GM19438 (cell line): ENCODE measurements around the gene SCN7A.
"Not testable (repeated sequence)": the region's sequence is repeated elsewhere in the genome, so short reads cannot be mapped to it uniquely, and the experiment has no call there.

Experiments used
- ATAC-seq: cut with Tn5 transposase; IDR thresholded peaks from one replicate; pipeline ENCODE4 v1.9.1; 2021; ENCODE audit warnings: low read depth; ENCODE audit not compliant: unreplicated experiment

The SCN7A gene

GRCh38 chr2:166455823-166456222, 38.2 kb downstream of the SCN7A start:
- not testable (repeated sequence) for ATAC-seq

DNA sequence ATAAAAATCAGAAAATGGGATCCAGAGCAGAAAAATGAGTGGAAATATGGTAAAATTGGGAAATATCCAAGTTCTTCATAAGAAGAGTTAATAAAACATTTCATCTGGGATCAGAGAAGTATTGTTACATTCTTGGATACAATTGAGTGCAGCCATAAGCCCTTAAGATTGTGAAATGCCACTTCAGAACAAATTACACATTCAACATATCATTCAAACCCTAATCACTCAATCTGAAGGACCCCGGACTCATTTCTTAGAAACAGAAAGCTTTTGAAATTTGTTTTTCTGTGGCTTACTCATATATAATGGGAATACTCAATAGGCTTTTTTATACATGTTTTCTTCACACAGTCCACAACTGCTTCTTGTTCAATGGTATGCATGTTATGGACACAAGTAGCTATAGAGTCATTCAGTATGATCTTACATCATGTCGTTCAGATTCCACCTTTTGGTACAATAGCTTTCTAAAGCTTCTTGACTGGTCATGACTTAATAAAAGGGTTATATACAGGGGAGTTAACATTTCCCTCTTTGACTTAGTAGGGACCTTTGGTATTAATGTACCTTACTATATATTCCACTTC, 39.9 kb downstream of the SCN7A start:
- ATAC-seq, result no peak

DNA sequence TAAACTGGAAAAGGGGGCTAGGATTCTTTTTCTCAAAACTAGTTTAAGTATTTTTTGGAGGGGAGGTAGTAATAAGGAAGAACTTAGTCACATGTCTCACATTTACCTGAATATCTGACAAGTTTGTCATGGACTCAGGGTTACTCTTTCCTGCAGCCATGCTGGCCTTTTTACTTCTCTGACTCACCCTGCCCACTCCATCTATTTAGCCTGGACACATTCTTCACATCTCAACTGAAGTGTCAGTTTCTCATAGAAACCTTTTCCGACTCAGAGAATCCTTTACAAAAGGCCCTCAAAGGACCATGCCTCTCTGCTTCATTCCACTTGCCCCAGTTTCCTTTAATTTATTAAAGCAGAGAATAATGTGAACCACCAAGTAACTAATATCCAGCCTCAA, 42.6 kb downstream of the SCN7A start:
- no peak for ATAC-seq

GRCh38 chr2:166449439-166449838, 44.6 kb downstream of the SCN7A start:
- ATAC-seq, result peak; percentile 72

- no peak for ATAC-seq
These were observed 45.9 kb downstream of the SCN7A start for GRCh38 chr2:166448106-166448505.

GRCh38 chr2:166444306-166444705, 49.7 kb downstream of the SCN7A start:
- no peak for ATAC-seq

DNA sequence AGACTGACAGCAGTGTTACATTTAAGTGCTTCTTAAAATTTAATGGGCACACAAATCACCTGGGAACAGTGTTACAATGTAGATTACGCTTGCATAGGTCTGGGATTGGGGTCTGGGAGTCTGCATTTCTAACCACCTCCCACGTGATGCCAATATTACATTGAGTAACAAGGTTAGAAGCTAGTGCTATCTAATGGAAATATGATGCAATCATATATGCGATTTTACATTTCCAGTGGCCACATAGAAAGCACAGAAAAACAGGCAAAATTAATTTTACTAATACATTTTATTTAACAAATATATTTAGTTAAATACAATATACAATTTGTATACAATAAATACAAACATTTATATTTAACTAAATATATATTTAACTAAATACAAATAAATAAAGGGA, 53.7 kb downstream of the SCN7A start:
- ATAC-seq, result no peak

GRCh38 chr2:166439078-166439477, 55.0 kb downstream of the SCN7A start:
- ATAC-seq, result no peak

DNA sequence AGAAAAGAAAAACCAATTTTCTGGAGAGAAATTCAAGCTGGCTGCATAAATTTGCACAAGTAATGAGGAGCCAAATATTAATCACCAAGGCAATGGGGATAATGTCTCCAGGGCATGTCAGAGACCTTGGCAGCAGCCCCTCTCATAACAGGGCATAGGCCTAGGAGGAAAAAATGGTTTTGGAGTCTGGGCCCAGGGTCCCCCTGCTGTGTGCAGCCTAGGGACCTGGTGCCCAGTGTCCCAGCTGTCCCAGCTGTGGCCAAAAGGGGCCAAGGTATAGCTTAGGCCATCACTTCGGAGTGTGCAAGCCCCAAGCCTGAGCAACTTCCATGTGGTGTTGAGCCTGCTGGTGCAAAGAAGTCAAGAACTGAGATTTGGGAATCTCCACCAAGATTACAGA, 57.1 kb downstream of the SCN7A start:
- ATAC-seq, result no peak

GRCh38 chr2:166436189-166436588, 57.9 kb downstream of the SCN7A start:
- no peak for ATAC-seq

DNA sequence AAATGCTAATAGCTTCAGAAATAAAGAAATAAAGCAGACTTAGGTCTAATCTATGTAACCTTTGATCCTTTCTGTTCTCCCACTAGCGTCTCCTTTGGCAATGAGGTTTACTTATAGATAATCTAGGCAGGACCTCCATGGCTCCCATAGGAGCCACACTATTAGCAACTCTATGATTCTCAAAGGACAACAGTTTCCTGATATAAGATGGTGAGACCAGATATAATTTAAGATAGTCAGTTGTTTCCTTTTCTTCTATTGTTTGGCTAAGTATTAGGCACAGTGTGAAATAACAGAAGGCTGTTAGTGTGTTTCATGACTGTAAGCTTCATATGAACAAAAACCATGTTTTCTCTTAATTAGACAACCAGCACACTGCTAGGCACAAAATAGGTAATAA, 59.6 kb downstream of the SCN7A start:
- no peak for ATAC-seq

DNA sequence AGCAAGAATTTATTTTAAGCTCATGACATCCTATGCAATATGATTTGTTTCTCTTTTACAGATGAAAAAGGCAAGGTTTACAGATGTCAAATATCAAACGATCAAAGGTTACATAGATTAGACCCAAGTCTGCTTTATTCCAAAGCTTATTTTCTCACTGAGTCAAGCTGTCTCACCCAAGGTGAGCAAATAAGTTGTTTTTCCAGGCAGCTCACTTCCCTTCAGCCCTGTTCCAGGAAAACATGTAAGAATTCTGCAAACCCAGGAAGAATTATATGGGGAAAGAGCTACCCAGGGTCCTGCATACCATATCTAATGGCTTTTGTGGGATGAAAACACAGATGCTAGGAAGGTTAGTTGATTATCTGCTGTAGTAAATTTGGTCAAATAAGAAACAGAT, 60.6 kb downstream of the SCN7A start:
- no peak for ATAC-seq

GRCh38 chr2:166432331-166432730, 61.7 kb downstream of the SCN7A start:
- ATAC-seq, result no peak

- ATAC-seq, result no peak
These were observed 69.2 kb downstream of the SCN7A start for GRCh38 chr2:166424841-166425240.

- ATAC-seq, result no peak
These were observed 74.5 kb downstream of the SCN7A start for GRCh38 chr2:166419616-166419934.

- no peak for ATAC-seq
These were observed 75.0 kb downstream of the SCN7A start for GRCh38 chr2:166418853-166419615.

DNA sequence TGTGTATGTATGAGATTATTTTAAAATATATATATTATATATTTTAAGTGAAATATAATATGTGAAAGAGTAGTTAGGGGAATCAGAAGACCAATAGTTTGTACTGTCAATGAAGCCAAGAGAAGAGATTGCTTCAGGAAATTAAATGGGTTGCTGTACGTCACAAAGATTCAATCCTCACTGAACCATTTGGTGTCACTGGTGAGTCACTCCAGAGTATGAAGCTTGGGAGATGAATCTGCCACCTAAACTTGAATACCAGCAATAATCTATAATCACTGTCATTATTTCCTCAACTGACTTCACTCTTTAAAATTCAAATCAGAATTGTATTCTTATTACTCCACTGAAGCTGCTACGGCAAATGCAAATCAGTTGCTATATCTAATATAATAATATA, 76.4 kb downstream of the SCN7A start:
- no peak for ATAC-seq

GRCh38 chr2:166413255-166413654, 80.8 kb downstream of the SCN7A start:
- ATAC-seq, result no peak

GRCh38 chr2:166411473-166412230, 82.4 kb downstream of the SCN7A start:
- no peak for ATAC-seq

DNA sequence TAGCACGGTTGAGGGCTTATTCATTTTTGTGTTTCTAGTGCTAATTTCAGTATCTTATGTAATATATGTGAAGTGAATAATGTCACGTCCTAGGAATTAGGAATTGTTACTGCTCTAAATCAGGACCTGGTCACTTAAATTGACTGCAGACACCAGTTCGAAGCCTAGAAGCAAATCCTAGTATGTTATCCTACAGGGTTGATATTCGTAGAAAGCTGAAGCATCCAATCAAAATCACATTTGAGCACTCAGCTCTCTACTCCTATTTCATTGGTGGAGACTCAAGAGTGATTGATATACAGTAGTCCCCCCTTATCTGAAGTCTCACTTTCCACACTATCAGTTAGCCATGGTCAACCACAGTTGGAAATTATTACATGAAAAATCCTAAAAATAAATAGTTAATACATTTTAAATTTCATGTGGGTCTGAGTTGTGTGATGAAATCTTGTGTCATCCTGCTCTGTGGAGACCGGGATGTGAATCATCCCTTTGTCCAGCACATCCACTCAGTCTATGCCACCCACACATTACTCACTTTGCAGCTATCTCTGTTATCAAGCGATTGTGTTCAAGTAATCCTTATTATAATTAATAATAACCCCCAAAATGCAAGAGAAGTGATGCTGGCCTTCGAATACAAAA, 83.1 kb downstream of the SCN7A start:
- ATAC-seq, result no peak

GRCh38 chr2:166407746-166408145, 86.3 kb downstream of the SCN7A start:
- ATAC-seq, result not testable (repeated sequence)
